Measurements from ENCODE around the gene PKP1. TPM values are rescaled to one million over a fixed set of nuclear protein-coding genes. Genes with fewer than 3 reads are reported as not detected.

Gene PKP1
- total and polyA plus RNA-seq, 4 experiments from 2014 or later: not detected

- Mint-ChIP-seq H3K27me3 (peaks cover 10 to 12% of the 10 kb centered on the region in 2 donors), H3K4me3 (no peak overlapping the region), H3K36me3 (no peaks in the 10 kb centered on the region), H3K9me3 (no peaks in the 10 kb centered on the region), H3K27ac (no peak overlapping the region), H3K4me1 (no peaks in the 10 kb centered on the region)
- Histone ChIP-seq H3K4me3 (ENCODE audit: low read length in 2 of 2) (no peak overlapping the region), H3K27ac (ENCODE audit: low read depth, low read length) (no peak overlapping the region), H3K36me3 (ENCODE audit: insufficient read depth, low read length) (no peaks in the 10 kb centered on the region), H3K27me3 (ENCODE audit: insufficient read depth, low read length) (no peaks in the 10 kb centered on the region), H3K4me1 (ENCODE audit: insufficient read depth, low read length) (no peaks in the 10 kb centered on the region), H3K9me3 (ENCODE audit: control insufficient read depth in 1 of 2, low read length in 2 of 2) (no peaks in the 10 kb centered on the region)
- intact Hi-C loops (cut with micrococcal nuclease): no loop called here
- POLR2A ChIA-PET (ENCODE audit: partially characterized antibody): no interaction called here
- CTCF ChIA-PET (ENCODE audit: partially characterized antibody): no interaction called here
- DNase-seq: no peak
Observed at GRCh38 chr1:201364808-201365105, 81.5 kb downstream of the PKP1 start.

GRCh38 chr1:201365251-201365650, 81.9 kb downstream of the PKP1 start:
- Histone ChIP-seq H3K4me1 (ENCODE audit: insufficient read depth, low read length) (no peaks in the 10 kb centered on the region), H3K36me3 (ENCODE audit: insufficient read depth, low read length) (no peaks in the 10 kb centered on the region), H3K27me3 (ENCODE audit: insufficient read depth, low read length) (no peaks in the 10 kb centered on the region), H3K4me3 (ENCODE audit: low read length in 2 of 2) (no peak overlapping the region), H3K9me3 (ENCODE audit: control insufficient read depth in 1 of 2, low read length in 2 of 2) (no peaks in the 10 kb centered on the region), H3K27ac (ENCODE audit: low read depth, low read length) (no peak overlapping the region)
- H3K4me1 Mint-ChIP-seq: no peaks in the 10 kb centered on the region
- H3K4me3 Mint-ChIP-seq: no peak overlapping the region
- intact Hi-C loops (cut with micrococcal nuclease): no loop called here
- H3K27ac Mint-ChIP-seq: no peak overlapping the region
- ChIA-PET POLR2A (ENCODE audit: partially characterized antibody) (no interaction called here), CTCF (ENCODE audit: partially characterized antibody) (no interaction called here)
- H3K27me3 Mint-ChIP-seq: peaks cover 10 to 12% of the 10 kb centered on the region in 2 donors
- no peak for DNase-seq
- no peaks in the 10 kb centered on the region for H3K9me3 Mint-ChIP-seq
- H3K36me3 Mint-ChIP-seq: no peaks in the 10 kb centered on the region

DNA sequence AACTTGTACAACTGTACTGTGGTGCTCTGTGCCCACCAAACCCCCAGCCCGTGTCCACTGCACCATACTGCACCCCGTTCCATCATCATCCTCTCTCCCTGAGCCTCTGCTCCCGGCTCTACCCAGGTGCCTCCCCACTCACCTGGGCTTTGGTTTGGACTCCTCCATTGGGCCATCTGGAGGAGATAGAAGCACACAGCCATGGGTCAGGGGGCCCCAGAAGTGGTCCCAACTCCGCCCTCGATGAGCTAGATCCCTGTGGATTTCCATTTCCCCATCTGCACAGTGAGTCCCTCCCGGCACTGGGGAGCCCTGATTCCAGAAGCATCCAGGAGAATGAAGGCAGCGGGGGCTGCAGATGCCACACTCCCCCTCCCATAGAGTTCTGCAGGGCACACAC, 83.4 kb downstream of the PKP1 start:
- H3K9me3 ChIP-seq (ENCODE audit: control insufficient read depth in 1 of 2, low read length in 2 of 2): no peaks in the 10 kb centered on the region

DNA sequence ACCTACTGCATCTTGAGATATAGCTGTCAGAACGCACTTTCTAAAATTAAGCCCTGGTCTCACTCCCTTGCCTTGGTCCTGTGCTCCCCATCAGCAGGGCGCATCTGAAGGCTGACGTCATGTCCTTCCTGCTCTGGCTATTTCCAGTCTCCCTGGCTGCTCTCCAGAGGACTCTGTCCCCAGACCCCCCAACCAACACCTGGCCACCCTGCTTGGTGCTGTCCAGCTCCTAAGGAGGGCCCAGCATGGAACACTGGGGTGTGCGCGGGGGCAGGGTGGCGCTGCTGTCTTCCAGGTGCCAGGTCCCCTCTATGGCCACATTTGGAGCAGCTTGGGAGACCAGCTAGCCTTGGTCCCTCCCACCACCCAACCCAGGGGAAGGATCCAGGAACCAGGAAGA, 85.9 kb downstream of the PKP1 start:
- Mint-ChIP-seq H3K27me3 (peaks cover 7 to 28% of the 10 kb centered on the region in 2 donors), H3K4me3 (no peak overlapping the region), H3K9me3 (no peaks in the 10 kb centered on the region), H3K4me1 (no peaks in the 10 kb centered on the region), H3K36me3 (no peaks in the 10 kb centered on the region), H3K27ac (no peak overlapping the region)
- no peaks in the 10 kb centered on the region for H3K36me3 ChIP-seq (ENCODE audit: insufficient read depth, low read length)
- H3K4me1 ChIP-seq (ENCODE audit: insufficient read depth, low read length): no peaks in the 10 kb centered on the region
- ChIA-PET POLR2A (ENCODE audit: partially characterized antibody) (no interaction called here), CTCF (ENCODE audit: partially characterized antibody) (interaction anchor here (0.6 kb wide), 1 partner anchor 66 kb away, joined by 4 read pairs; no protein-coding TSS in a partner anchor)
- H3K9me3 ChIP-seq (ENCODE audit: control insufficient read depth in 1 of 2, low read length in 2 of 2): no peaks in the 10 kb centered on the region
- DNase-seq: no peak
- no peak overlapping the region for H3K27ac ChIP-seq (ENCODE audit: low read depth, low read length)
- H3K4me3 ChIP-seq (ENCODE audit: low read length in 2 of 2): no peak overlapping the region
- intact Hi-C loops (cut with micrococcal nuclease): no loop called here
- H3K27me3 ChIP-seq (ENCODE audit: insufficient read depth, low read length): no peaks in the 10 kb centered on the region

More for the DNA sequence above, 83.4 kb downstream of the PKP1 start:
- Mint-ChIP-seq H3K9me3 (no peaks in the 10 kb centered on the region), H3K36me3 (no peaks in the 10 kb centered on the region), H3K4me3 (no peak overlapping the region), H3K27me3 (peaks cover 11 to 20% of the 10 kb centered on the region in 2 donors), H3K27ac (no peak overlapping the region), H3K4me1 (no peaks in the 10 kb centered on the region)
- Histone ChIP-seq H3K36me3 (ENCODE audit: insufficient read depth, low read length) (no peaks in the 10 kb centered on the region), H3K27me3 (ENCODE audit: insufficient read depth, low read length) (no peaks in the 10 kb centered on the region), H3K27ac (ENCODE audit: low read depth, low read length) (no peak overlapping the region), H3K4me1 (ENCODE audit: insufficient read depth, low read length) (no peaks in the 10 kb centered on the region), H3K4me3 (ENCODE audit: low read length in 2 of 2) (no peak overlapping the region)
- intact Hi-C loops (cut with micrococcal nuclease): no loop called here
- CTCF ChIA-PET (ENCODE audit: partially characterized antibody): no interaction called here
- DNase-seq: no peak
- POLR2A ChIA-PET (ENCODE audit: partially characterized antibody): no interaction called here

GRCh38 chr1:201370500-201370899, 87.2 kb downstream of the PKP1 start:
- ChIA-PET POLR2A (ENCODE audit: partially characterized antibody) (no interaction called here), CTCF (ENCODE audit: partially characterized antibody) (no interaction called here)
- intact Hi-C loops (cut with micrococcal nuclease): no loop called here
- H3K9me3 ChIP-seq (ENCODE audit: control insufficient read depth in 1 of 2, low read length in 2 of 2): no peaks in the 10 kb centered on the region
- no peaks in the 10 kb centered on the region for H3K36me3 Mint-ChIP-seq
- no peaks in the 10 kb centered on the region for H3K36me3 ChIP-seq (ENCODE audit: insufficient read depth, low read length)
- H3K27ac ChIP-seq (ENCODE audit: low read depth, low read length): no peak overlapping the region
- H3K9me3 Mint-ChIP-seq: no peaks in the 10 kb centered on the region
- H3K4me3 ChIP-seq (ENCODE audit: low read length in 2 of 2): no peak overlapping the region
- no peak for DNase-seq
- no peaks in the 10 kb centered on the region for H3K4me1 ChIP-seq (ENCODE audit: insufficient read depth, low read length)
- H3K27me3 ChIP-seq (ENCODE audit: insufficient read depth, low read length): no peaks in the 10 kb centered on the region
- no peak overlapping the region for H3K27ac Mint-ChIP-seq
- no peaks in the 10 kb centered on the region for H3K4me1 Mint-ChIP-seq
- H3K4me3 Mint-ChIP-seq: no peak overlapping the region
- peaks cover 7 to 32% of the 10 kb centered on the region in 2 donors for H3K27me3 Mint-ChIP-seq

- ChIA-PET POLR2A (ENCODE audit: partially characterized antibody) (no interaction called here), CTCF (ENCODE audit: partially characterized antibody) (no interaction called here)
- H3K36me3 ChIP-seq (ENCODE audit: insufficient read depth, low read length): no peaks in the 10 kb centered on the region
- H3K9me3 ChIP-seq (ENCODE audit: control insufficient read depth in 1 of 2, low read length in 2 of 2): no peaks in the 10 kb centered on the region
- Mint-ChIP-seq H3K27me3 (peaks cover 4 to 29% of the 10 kb centered on the region in 2 donors), H3K4me3 (no peak overlapping the region), H3K9me3 (no peaks in the 10 kb centered on the region), H3K36me3 (no peaks in the 10 kb centered on the region), H3K27ac (no peak overlapping the region), H3K4me1 (no peaks in the 10 kb centered on the region)
- H3K27me3 ChIP-seq (ENCODE audit: insufficient read depth, low read length): no peaks in the 10 kb centered on the region
- H3K4me3 ChIP-seq (ENCODE audit: low read length in 2 of 2): no peak overlapping the region
- H3K27ac ChIP-seq (ENCODE audit: low read depth, low read length): no peak overlapping the region
- H3K4me1 ChIP-seq (ENCODE audit: insufficient read depth, low read length): no peaks in the 10 kb centered on the region
- intact Hi-C loops (cut with micrococcal nuclease): no loop called here
- no peak for DNase-seq
Observed at GRCh38 chr1:201371276-201371675, 88.0 kb downstream of the PKP1 start.

- Mint-ChIP-seq H3K9me3 (no peaks in the 10 kb centered on the region), H3K36me3 (no peaks in the 10 kb centered on the region), H3K4me1 (no peaks in the 10 kb centered on the region), H3K4me3 (no peak overlapping the region), H3K27me3 (peaks cover 4 to 29% of the 10 kb centered on the region in 2 donors), H3K27ac (no peak overlapping the region)
- Histone ChIP-seq H3K4me1 (ENCODE audit: insufficient read depth, low read length) (no peaks in the 10 kb centered on the region), H3K27me3 (ENCODE audit: insufficient read depth, low read length) (no peaks in the 10 kb centered on the region), H3K4me3 (ENCODE audit: low read length in 2 of 2) (no peak overlapping the region), H3K36me3 (ENCODE audit: insufficient read depth, low read length) (no peaks in the 10 kb centered on the region), H3K27ac (ENCODE audit: low read depth, low read length) (no peak overlapping the region), H3K9me3 (ENCODE audit: control insufficient read depth in 1 of 2, low read length in 2 of 2) (no peaks in the 10 kb centered on the region)
- ChIA-PET POLR2A (ENCODE audit: partially characterized antibody) (no interaction called here), CTCF (ENCODE audit: partially characterized antibody) (no interaction called here)
- intact Hi-C loops (cut with micrococcal nuclease): no loop called here
- DNase-seq: no peak
Observed at GRCh38 chr1:201371792-201372191, 88.5 kb downstream of the PKP1 start.

DNA sequence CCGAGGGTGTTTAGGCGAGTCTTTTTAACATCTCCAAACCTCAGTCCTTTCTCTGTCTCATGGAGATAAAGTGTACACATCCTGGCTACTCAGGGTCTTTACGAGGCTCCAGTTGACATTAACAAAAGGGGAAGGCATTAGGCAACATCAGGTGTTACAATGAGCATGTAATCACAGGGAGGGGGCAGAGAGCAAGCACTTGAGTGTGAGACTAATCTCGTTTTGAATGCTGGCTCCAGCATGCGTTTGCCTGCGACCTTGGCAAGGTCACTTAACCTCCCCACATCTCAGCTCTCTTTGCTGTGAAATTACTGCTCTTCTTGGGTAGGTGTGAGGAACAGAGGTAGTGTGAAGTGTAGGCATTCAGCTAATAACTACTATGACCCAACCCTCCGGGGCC, 91.1 kb downstream of the PKP1 start:
- CTCF ChIA-PET (ENCODE audit: partially characterized antibody): interaction anchor here (0.6 kb wide), 1 partner anchor 27 kb away, joined by 3 read pairs; no protein-coding TSS in a partner anchor

More for the DNA sequence above, 91.1 kb downstream of the PKP1 start:
- no peaks in the 10 kb centered on the region for H3K36me3 ChIP-seq (ENCODE audit: insufficient read depth, low read length)
- H3K27ac ChIP-seq (ENCODE audit: low read depth, low read length): no peak overlapping the region
- no peak for DNase-seq
- H3K27me3 ChIP-seq (ENCODE audit: insufficient read depth, low read length): no peaks in the 10 kb centered on the region
- no peaks in the 10 kb centered on the region for H3K36me3 Mint-ChIP-seq
- intact Hi-C loops (cut with micrococcal nuclease): no loop called here
- H3K27me3 Mint-ChIP-seq: peaks cover 1 to 24% of the 10 kb centered on the region in 2 donors
- no peaks in the 10 kb centered on the region for H3K9me3 ChIP-seq (ENCODE audit: control insufficient read depth in 1 of 2, low read length in 2 of 2)
- H3K4me3 ChIP-seq (ENCODE audit: low read length in 2 of 2): no peak overlapping the region
- no peak overlapping the region for H3K4me3 Mint-ChIP-seq
- H3K4me1 Mint-ChIP-seq: no peaks in the 10 kb centered on the region
- H3K9me3 Mint-ChIP-seq: no peaks in the 10 kb centered on the region
- H3K27ac Mint-ChIP-seq: no peak overlapping the region
- POLR2A ChIA-PET (ENCODE audit: partially characterized antibody): no interaction called here
- no peaks in the 10 kb centered on the region for H3K4me1 ChIP-seq (ENCODE audit: insufficient read depth, low read length)

All from CD4-positive, alpha-beta memory T cell (primary cell).